A549 (cell line): ENCODE data around the gene CAB39. TPM values are rescaled to one million over a fixed set of nuclear protein-coding genes. Genes with fewer than 3 reads are reported as not detected.

Source experiments
- ATAC-seq, 2 experiments: fragments of 200-7000 bp in 1 of 2; fragments of >200 bp in 1 of 2; cut with Nextera tagmentation in 1 of 2; cut with Tn5 transposase in 1 of 2; 3 replicates each; pipeline versions ENCODE4 v1.8.0 to v1.9.1; 2018 to 2020; ENCODE audit warnings: mild to moderate bottlenecking in 1 of 2, moderate library complexity in 1 of 2
- CTCF ChIA-PET: fragments of 300-600 bp; sonication (Branson Sonifier 250); formaldehyde crosslinking; extraction: SDS; loops from one replicate; lab custom pipeline; 2021; ENCODE audit warnings: antibody characterized with exemption, inconsistent platforms; lab: Yijun Ruan, JAX
- POLR2A ChIA-PET: fragments of 350-600 bp; formaldehyde crosslinking; extraction: SDS; loops from one replicate; lab custom pipeline; 2021; ENCODE audit warnings: antibody characterized with exemption, inconsistent platforms; lab: Yijun Ruan, JAX
- DNase-seq, 2 experiments: peaks; one replicate each; pipeline versions ENCODE4 v3.0.0 to v3.0.0-alpha.2; 2011 to 2016; ENCODE audit warnings: low read depth in 1 of 2, low spot score in 1 of 2
- FAIRE-seq: peaks from 2 replicates; lab custom pipeline; 2011; peaks lifted over from hg19 to GRCh38; lab: Jason Lieb, UNC
- H3K27ac ChIP-seq, 2 experiments: fragments of >200 bp; sonication (Bioruptor Twin); formaldehyde crosslinking; 3 replicates each; pipeline ENCODE4 v1.5.1; 2016 to 2017
- H3K4me1 ChIP-seq: fragments of >200 bp; sonication (Bioruptor Twin); formaldehyde crosslinking; 3 replicates; pipeline ENCODE4 v1.6.1; 2016
- H3K4me2 ChIP-seq: fragments of >200 bp; sonication (Bioruptor Twin); formaldehyde crosslinking; 3 replicates; pipeline ENCODE4 v1.6.1; 2016
- H3K4me3 ChIP-seq: fragments of >200 bp; sonication (Bioruptor Twin); formaldehyde crosslinking; 3 replicates; pipeline ENCODE4 v1.5.1; 2016
- H3K9me3 ChIP-seq: fragments of >200 bp; sonication (Bioruptor Twin); formaldehyde crosslinking; 3 replicates; pipeline ENCODE4 v1.6.1; 2016
- CBX2 ChIP-seq: fragments of 200-600 bp; sonication (generic); IDR thresholded peaks from 2 replicates; pipeline ENCODE4 v1.6.1; 2016; ENCODE audit warnings: low read depth, mild to moderate bottlenecking, borderline replicate concordance
- CHD2 ChIP-seq: fragments of 150-350 bp; IDR thresholded peaks from 2 replicates; pipeline ENCODE4 v1.6.1; 2014; ENCODE audit warnings: low read length; ENCODE audit not compliant: partially characterized antibody
- CHD4 ChIP-seq: fragments of 200-600 bp; sonication (generic); IDR thresholded peaks from 2 replicates; pipeline ENCODE4 v1.6.1; 2016; ENCODE audit warnings: antibody characterized with exemption, mild to moderate bottlenecking, borderline replicate concordance
- EHMT2 ChIP-seq: fragments of 200-600 bp; sonication (generic); IDR thresholded peaks from 2 replicates; pipeline ENCODE4 v1.6.1; 2016; ENCODE audit warnings: antibody characterized with exemption, low read depth, mild to moderate bottlenecking, moderate library complexity
- FOSB ChIP-seq: fragments of 250-450 bp; sonication (Bioruptor Pico); IDR thresholded peaks from 2 replicates; pipeline ENCODE4 v1.5.0; 2020; ENCODE audit warnings: mild to moderate bottlenecking, moderate library complexity
- FOSL2 ChIP-seq, 2 experiments: fragments of 450-650 bp in 1 of 2; fragments of >200 bp in 1 of 2; sonication (Bioruptor Twin) in 1 of 2; formaldehyde crosslinking; IDR thresholded peaks; 2 replicates each; pipeline versions ENCODE4 v1.5.0 to v1.6.1; 2016 to 2020; ENCODE audit warnings: mild to moderate bottlenecking in 1 of 2, moderate library complexity in 1 of 2
- HDAC2 ChIP-seq: fragments of 200-600 bp; sonication (generic); IDR thresholded peaks from 2 replicates; pipeline ENCODE4 v1.6.1; 2016
- HEYL ChIP-seq: fragments of 250-450 bp; sonication (Bioruptor Pico); IDR thresholded peaks from 2 replicates; pipeline ENCODE4 v1.8.0; 2021; ENCODE audit warnings: mild to moderate bottlenecking, moderate library complexity
- HOXA7 ChIP-seq: fragments of 250-450 bp; sonication (Bioruptor Pico); IDR thresholded peaks from 2 replicates; pipeline ENCODE4 v1.5.0; 2020; ENCODE audit warnings: mild to moderate bottlenecking, moderate library complexity
- JUN ChIP-seq, 2 experiments: fragments of >200 bp; sonication (Bioruptor Twin); formaldehyde crosslinking; IDR thresholded peaks; 2 replicates in 1 of 2; 3 replicates in 1 of 2; pipeline ENCODE4 v1.6.1; 2016 to 2017
- JUNB ChIP-seq: fragments of >200 bp; sonication (Bioruptor Twin); formaldehyde crosslinking; IDR thresholded peaks from 2 replicates; pipeline ENCODE4 v1.6.1; 2016
- KDM1A ChIP-seq: fragments of 200-600 bp; sonication (generic); IDR thresholded peaks from 2 replicates; pipeline ENCODE4 v1.6.1; 2016; ENCODE audit warnings: low read depth, mild to moderate bottlenecking
- MAFK ChIP-seq: fragments of 450-650 bp; IDR thresholded peaks from 2 replicates; pipeline ENCODE4 v1.6.1; 2014; ENCODE audit not compliant: partially characterized antibody
- MAZ ChIP-seq: fragments of 150-350 bp; IDR thresholded peaks from 2 replicates; pipeline ENCODE4 v1.6.1; 2014; ENCODE audit warnings: antibody characterized with exemption, low read depth, low read length, borderline replicate concordance
- NFE2L2 ChIP-seq: fragments of 150-350 bp; conservative IDR thresholded peaks from 2 replicates; pipeline ENCODE4 v1.6.1; 2014; ENCODE audit warnings: low read length
- PHF8 ChIP-seq: fragments of 200-600 bp; sonication (generic); IDR thresholded peaks from 2 replicates; pipeline ENCODE4 v1.6.1; 2016; ENCODE audit warnings: low read depth, mild to moderate bottlenecking, antibody characterized with exemption, moderate library complexity, borderline replicate concordance
- POLR2A ChIP-seq: IDR thresholded peaks from 2 replicates; pipeline ENCODE4 v1.6.1; 2012; ENCODE audit warnings: mild to moderate bottlenecking, low read length
- POLR2AphosphoS2 ChIP-seq: conservative IDR thresholded peaks from 2 replicates; pipeline ENCODE4 v1.6.1; 2012; ENCODE audit warnings: low read length, improper control_type of control experiment, inconsistent platforms
- RAD21 ChIP-seq, 2 experiments: fragments of >200 bp in 1 of 2; sonication (Bioruptor Twin) in 1 of 2; formaldehyde crosslinking in 1 of 2; IDR thresholded peaks in 1 of 2; conservative IDR thresholded peaks in 1 of 2; 2 replicates in 1 of 2; 3 replicates in 1 of 2; pipeline ENCODE4 v1.6.1; 2012 to 2018; ENCODE audit warnings: inconsistent platforms in 1 of 2
- RCOR1 ChIP-seq: fragments of 150-350 bp; IDR thresholded peaks from 2 replicates; pipeline ENCODE4 v1.6.1; 2014; ENCODE audit warnings: antibody characterized with exemption, low read length, low read depth
- RNF2 ChIP-seq: fragments of 200-600 bp; sonication (generic); IDR thresholded peaks from 2 replicates; pipeline ENCODE4 v1.6.1; 2016; ENCODE audit warnings: low read depth, mild to moderate bottlenecking, antibody characterized with exemption, moderate library complexity, borderline replicate concordance
- SMC3 ChIP-seq: fragments of >200 bp; sonication (Bioruptor Twin); formaldehyde crosslinking; IDR thresholded peaks from 3 replicates; pipeline ENCODE4 v1.6.1; 2018; ENCODE audit warnings: inconsistent platforms
- TFCP2L1 ChIP-seq: fragments of 250-450 bp; sonication (Bioruptor Pico); IDR thresholded peaks from 2 replicates; pipeline ENCODE4 v1.5.0; 2021; ENCODE audit warnings: mild to moderate bottlenecking
- ZC3H11A ChIP-seq: fragments of 450-650 bp; IDR thresholded peaks from 2 replicates; pipeline ENCODE4 v1.6.1; 2014; ENCODE audit warnings: antibody characterized with exemption, mild to moderate bottlenecking
- ZFP36 ChIP-seq: fragments of 450-650 bp; IDR thresholded peaks from 2 replicates; pipeline ENCODE4 v1.6.1; 2014; ENCODE audit warnings: borderline replicate concordance; ENCODE audit not compliant: partially characterized antibody
- WGBS: methylation state at CpG from one replicate; pipeline ENCODE4 v1.1.6; 2017; ENCODE audit errors: missing lambda C conversion rate; 5-methylcytosine and 5-hydroxymethylcytosine counted together
- polyA plus RNA-seq, 4 experiments: library from polyadenylated mRNA; depleted of rRNA in 3 of 4; stranded (reverse); fragments of >200 nt; fragmentation: RNase III in 1 of 4; extraction: RNeasy Plus Mini Kit Qiagen cat#74134 plus additional on column Dnase treatment in 1 of 4; gene quantifications; 2 replicates in 3 of 4; 3 replicates in 1 of 4; pipeline ENCODE4 v1.2.3, GENCODE V29; 2011 to 2017
- TF ChIP-seq, protein P1 (sequence below): IDR thresholded peaks from 2 replicates; pipeline ENCODE4 v1.6.1; 2012; ENCODE audit warnings: low read depth, borderline replicate concordance
- TF ChIP-seq, protein P2 (sequence below): IDR thresholded peaks from 2 replicates; pipeline ENCODE4 v1.6.1; 2012
- TF ChIP-seq, protein P3 (sequence below): fragments of >200 bp; sonication (Bioruptor Twin); formaldehyde crosslinking; IDR thresholded peaks from 2 replicates; pipeline ENCODE4 v1.6.1; 2016

Gene CAB39
- polyA plus RNA-seq, 2 of the 4 experiments (the other 2 are of a cell fraction): 28.4 to 54.2 TPM

GRCh38 chr2:230749111-230749510 is 36.5 kb downstream of the CAB39 start:
- FAIRE-seq: no peak

DNA sequence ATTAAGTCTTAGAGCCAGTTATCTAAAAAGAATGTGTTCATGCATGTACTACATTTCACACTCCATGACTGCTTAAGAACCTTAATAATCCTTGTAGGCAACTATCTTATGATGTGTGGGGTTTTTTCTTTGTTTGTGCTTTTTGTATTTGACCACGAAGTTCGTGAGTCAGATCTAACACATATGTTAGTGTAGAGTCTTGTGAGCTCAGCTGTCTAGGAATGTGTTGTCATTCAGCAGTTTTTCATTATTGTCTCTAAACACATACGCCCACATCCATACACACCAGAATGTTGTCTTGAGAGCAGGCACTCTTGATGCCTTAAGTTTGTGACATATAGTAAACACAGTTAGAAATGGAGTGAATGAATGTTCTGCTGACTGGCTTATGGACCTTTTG is 38.4 kb downstream of the CAB39 start:
- DNase-seq (no peak), ATAC-seq (no peak), FAIRE-seq (no peak)
- ChIA-PET POLR2A (no interaction called here), CTCF (interaction anchor here (1.6 kb wide), 1 partner anchor 10 kb away, joined by 3 read pairs; no protein-coding TSS in a partner anchor)
- Histone ChIP-seq H3K9me3 (no peaks in the 10 kb centered on the region), H3K4me2 (no peak overlapping the region), H3K27ac (no peak overlapping the region), H3K4me3 (no peak overlapping the region), H3K4me1 (peaks cover 5% of the 10 kb centered on the region; the same call in 2 of the 3 replicates)
- WGBS: 91% methylated on average over 3 of the region's 3 CpGs
- no peak for TF ChIP-seq TFCP2L1 (CRISPR knock-in tag)

More at GRCh38 chr2:230749111-230749510, 36.5 kb downstream of the CAB39 start:
- DNase-seq: no peak
- ATAC-seq: no peak
- Histone ChIP-seq H3K4me3 (no peak overlapping the region), H3K9me3 (no peaks in the 10 kb centered on the region), H3K4me2 (no peak overlapping the region), H3K27ac (no peak overlapping the region), H3K4me1 (no peaks in the 10 kb centered on the region)
- CTCF ChIA-PET: no interaction called here
- 92% methylated on average over 2 of the region's 2 CpGs for WGBS
- POLR2A ChIA-PET: no interaction called here
- TF ChIP-seq JUN (IDR thresholded peaks at IDR 0.05) (no peak), JUNB (no peak), ZC3H11A (no peak), POLR2A (no peak), PHF8 (no peak), MAZ (no peak), RAD21 (conservative IDR thresholded peaks at IDR 0.05 in 1 of 2, IDR thresholded peaks at IDR 0.05 in 1 of 2) (no peak), CBX2 (no peak), EHMT2 (no peak), POLR2AphosphoS2 (no peak), SMC3 (no peak), RNF2 (no peak)
- TF ChIP-seq, protein P1, sequence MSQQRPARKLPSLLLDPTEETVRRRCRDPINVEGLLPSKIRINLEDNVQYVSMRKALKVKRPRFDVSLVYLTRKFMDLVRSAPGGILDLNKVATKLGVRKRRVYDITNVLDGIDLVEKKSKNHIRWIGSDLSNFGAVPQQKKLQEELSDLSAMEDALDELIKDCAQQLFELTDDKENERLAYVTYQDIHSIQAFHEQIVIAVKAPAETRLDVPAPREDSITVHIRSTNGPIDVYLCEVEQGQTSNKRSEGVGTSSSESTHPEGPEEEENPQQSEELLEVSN: no peak
- TF ChIP-seq, protein P2, sequence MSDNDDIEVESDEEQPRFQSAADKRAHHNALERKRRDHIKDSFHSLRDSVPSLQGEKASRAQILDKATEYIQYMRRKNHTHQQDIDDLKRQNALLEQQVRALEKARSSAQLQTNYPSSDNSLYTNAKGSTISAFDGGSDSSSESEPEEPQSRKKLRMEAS: no peak

DNA sequence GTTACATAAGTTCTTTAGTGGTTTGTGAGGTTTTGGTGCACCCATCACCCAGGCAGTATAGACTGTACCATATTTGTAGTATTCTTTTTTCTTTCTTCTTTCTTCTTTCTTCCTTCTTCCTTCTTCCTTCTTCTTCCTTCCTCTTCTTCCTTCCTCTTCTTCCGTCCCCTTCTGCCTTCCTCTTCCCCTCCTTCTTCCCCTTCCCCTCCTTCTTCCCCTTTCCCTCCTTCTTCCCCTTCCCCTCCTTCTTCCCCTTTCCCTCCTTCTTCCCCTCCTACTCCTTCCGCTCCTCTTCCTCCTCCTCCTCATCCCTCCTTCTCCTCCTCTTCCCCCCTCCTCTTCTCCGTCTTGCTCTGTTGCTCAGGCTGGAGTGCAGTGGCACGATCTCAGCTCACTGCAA is 41.6 kb downstream of the CAB39 start:
- no peak overlapping the region for H3K27ac ChIP-seq
- TF ChIP-seq, protein P3, sequence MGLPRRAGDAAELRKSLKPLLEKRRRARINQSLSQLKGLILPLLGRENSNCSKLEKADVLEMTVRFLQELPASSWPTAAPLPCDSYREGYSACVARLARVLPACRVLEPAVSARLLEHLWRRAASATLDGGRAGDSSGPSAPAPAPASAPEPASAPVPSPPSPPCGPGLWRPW: no peak
- TF ChIP-seq SMC3 (no peak), CHD2 (no peak), NFE2L2 (no peak), FOSL2 (IDR thresholded peaks at IDR 0.05) (no peak), FOSL2 (CRISPR knock-in tag; IDR thresholded peaks at IDR 0.05) (no peak), MAFK (no peak), PHF8 (no peak), HEYL (CRISPR knock-in tag) (no peak), KDM1A (no peak), FOSB (CRISPR knock-in tag) (no peak), HOXA7 (CRISPR knock-in tag) (no peak), RCOR1 (no peak), JUNB (no peak), CHD4 (no peak), HDAC2 (no peak), ZC3H11A (no peak), ZFP36 (no peak)
- TF ChIP-seq, protein P1: no peak
- WGBS: 93% methylated on average over 4 of the region's 4 CpGs
- ChIA-PET POLR2A (no interaction called here), CTCF (no interaction called here)
- H3K4me2 ChIP-seq: no peak overlapping the region
- DNase-seq (no peak), ATAC-seq (no peak), FAIRE-seq (no peak)
- H3K4me1 ChIP-seq: peaks cover 9% of the 10 kb centered on the region; the same call in 2 of the 3 replicates
- H3K4me3 ChIP-seq: no peak overlapping the region
- H3K9me3 ChIP-seq: no peaks in the 10 kb centered on the region
